Heart left ventricle (tissue), 13 donors: ENCODE results near the gene DYDC2.

Experiments used
- POLR2A ChIP-seq, 2 donors: fragments of 450-650 bp; IDR thresholded peaks; one replicate each; pipeline ENCODE4 v1.6.1; 2017; ENCODE audit warnings: antibody characterized with exemption in 2 of 2, mild to moderate bottlenecking in 2 of 2, moderate library complexity in 2 of 2
- TF ChIP-seq, protein P1 (sequence below), 12 donors: fragments of 200-600 bp; sonication (generic) in 4 of 12; IDR thresholded peaks; one replicate each; pipeline versions ENCODE4 v1.5.0 to v1.8.0; 2018 to 2022; ENCODE audit warnings: antibody characterized with exemption in 12 of 12, mild to moderate bottlenecking in 5 of 12
- donor health status: ischemic (EF 13 %, LVEDD 7.1; RV severe dilation, severe dysfunction).
- donor health status: DM: no; HTN: yes; CAD: no.
- donor health status: DM: no; HTN: no; CAD: no.
- donor health status: ischemic (EF 25% LVEDD 6.9; RV normal size, moderate dysfunction).
- donor health status: ischemic (EF 25% LVEDD 5.7; RV mildly dilated, moderate dysfunction).
- donor health status: ischemic (EF 35%, LVEDD 5.7; RV mildly dilated, moderate dysfunction).
- donor health status: nonischemic (EF 11% LVEDD 7.7; RV severe dilation, severe dysfunction).
- donor health status: DM: yes; HTN: yes; CAD: no.
- donor health status: PGD.
- donor health status: ischemic (EF 29% LVEDD 5.4; RV normal size, mild dysfunction).
- donor health status: nonischemic (EF 23%, LVEDD 6.1; RV moderate dilation, normal function).

DNA sequence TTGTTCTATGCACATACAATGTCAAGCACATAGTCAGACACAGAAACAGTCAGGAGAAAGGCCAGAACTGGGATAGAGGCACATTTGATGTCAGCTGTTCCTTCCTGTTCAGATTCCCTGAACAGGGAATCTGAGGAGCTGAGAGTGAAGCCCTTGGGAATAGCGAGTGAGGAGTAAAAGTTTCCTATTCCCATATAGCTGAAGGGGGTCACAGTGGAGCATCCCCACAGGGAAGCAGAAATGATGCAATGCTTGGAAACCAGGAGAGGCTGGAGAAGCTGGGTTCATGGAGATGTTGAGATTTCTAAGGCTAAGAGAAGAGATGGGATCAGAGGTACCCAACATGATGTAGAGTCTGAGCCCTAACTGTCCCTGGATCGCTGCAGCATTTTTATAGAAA lies 40.4 kb downstream of the DYDC2 start:
- TF ChIP-seq, protein P1, sequence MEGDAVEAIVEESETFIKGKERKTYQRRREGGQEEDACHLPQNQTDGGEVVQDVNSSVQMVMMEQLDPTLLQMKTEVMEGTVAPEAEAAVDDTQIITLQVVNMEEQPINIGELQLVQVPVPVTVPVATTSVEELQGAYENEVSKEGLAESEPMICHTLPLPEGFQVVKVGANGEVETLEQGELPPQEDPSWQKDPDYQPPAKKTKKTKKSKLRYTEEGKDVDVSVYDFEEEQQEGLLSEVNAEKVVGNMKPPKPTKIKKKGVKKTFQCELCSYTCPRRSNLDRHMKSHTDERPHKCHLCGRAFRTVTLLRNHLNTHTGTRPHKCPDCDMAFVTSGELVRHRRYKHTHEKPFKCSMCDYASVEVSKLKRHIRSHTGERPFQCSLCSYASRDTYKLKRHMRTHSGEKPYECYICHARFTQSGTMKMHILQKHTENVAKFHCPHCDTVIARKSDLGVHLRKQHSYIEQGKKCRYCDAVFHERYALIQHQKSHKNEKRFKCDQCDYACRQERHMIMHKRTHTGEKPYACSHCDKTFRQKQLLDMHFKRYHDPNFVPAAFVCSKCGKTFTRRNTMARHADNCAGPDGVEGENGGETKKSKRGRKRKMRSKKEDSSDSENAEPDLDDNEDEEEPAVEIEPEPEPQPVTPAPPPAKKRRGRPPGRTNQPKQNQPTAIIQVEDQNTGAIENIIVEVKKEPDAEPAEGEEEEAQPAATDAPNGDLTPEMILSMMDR (IDR thresholded peaks at IDR 0.05) = no peak
- no peak for TF ChIP-seq POLR2A (IDR thresholded peaks at IDR 0.05)
